Astrocyte (in vitro differentiated cells and primary cell): ENCODE results near the gene HSPG2. TPM values are rescaled to one million over a fixed set of nuclear protein-coding genes. Genes with fewer than 3 reads are reported as not detected.

Experiments used
- DNase-seq: peaks from one replicate; pipeline ENCODE4 v3.0.0-alpha.2; 2010; ENCODE audit warnings: low read depth
- FAIRE-seq: peaks from 2 replicates; lab custom pipeline; 2011; peaks lifted over from hg19 to GRCh38; lab: Jason Lieb, UNC
- H2AFZ ChIP-seq: 2 replicates; pipeline ENCODE4 v1.6.0; 2012; ENCODE audit warnings: low read depth, low read length, inconsistent platforms
- H3K27ac ChIP-seq: 2 replicates; pipeline ENCODE4 v1.5.1; 2011; ENCODE audit warnings: low read depth, low read length, inconsistent platforms
- H3K27me3 ChIP-seq: 2 replicates; pipeline ENCODE4 v1.6.0; 2011; ENCODE audit warnings: low read length, inconsistent platforms; ENCODE audit not compliant: insufficient read depth
- H3K36me3 ChIP-seq: 2 replicates; pipeline ENCODE4 v1.5.1; 2011; ENCODE audit warnings: low read length, inconsistent platforms; ENCODE audit not compliant: insufficient read depth
- H3K4me1 ChIP-seq: 2 replicates; pipeline ENCODE4 v1.5.1; 2011; ENCODE audit warnings: low read length, inconsistent platforms; ENCODE audit not compliant: insufficient read depth
- H3K4me2 ChIP-seq: 2 replicates; pipeline ENCODE4 v1.6.0; 2012; ENCODE audit warnings: low read length, inconsistent platforms
- H3K4me3 ChIP-seq: 2 replicates; pipeline ENCODE4 v1.5.1; 2011; ENCODE audit warnings: low read depth, mild to moderate bottlenecking, low read length, inconsistent platforms; ENCODE audit not compliant: insufficient read depth
- H3K79me2 ChIP-seq: 2 replicates; pipeline ENCODE4 v1.6.0; 2012; ENCODE audit warnings: mild to moderate bottlenecking, low read length, inconsistent platforms; ENCODE audit not compliant: insufficient read depth
- H3K9ac ChIP-seq: 2 replicates; pipeline ENCODE4 v1.6.0; 2012; ENCODE audit warnings: mild to moderate bottlenecking, low read length, inconsistent platforms
- H3K9me3 ChIP-seq: 2 replicates; pipeline ENCODE4 v1.5.1; 2012; ENCODE audit warnings: low read depth, mild to moderate bottlenecking, low read length, inconsistent platforms; ENCODE audit not compliant: insufficient read depth
- H4K20me1 ChIP-seq: 2 replicates; pipeline ENCODE4 v1.6.0; 2012; ENCODE audit warnings: low read length, inconsistent platforms; ENCODE audit not compliant: insufficient read depth
- H3K27ac Mint-ChIP-seq: one replicate; pipeline ENCODE4 v1.8.0; 2021; ENCODE audit warnings: mild to moderate bottlenecking, mixed read lengths; ENCODE audit not compliant: unreplicated experiment
- H3K27me3 Mint-ChIP-seq: one replicate; pipeline ENCODE4 v1.8.0; 2021; ENCODE audit warnings: low read depth, mixed read lengths; ENCODE audit not compliant: unreplicated experiment
- H3K36me3 Mint-ChIP-seq: one replicate; pipeline ENCODE4 v1.8.0; 2021; ENCODE audit warnings: low read depth, mixed read lengths; ENCODE audit not compliant: unreplicated experiment
- H3K4me1 Mint-ChIP-seq: one replicate; pipeline ENCODE4 v1.8.0; 2021; ENCODE audit warnings: low read depth, mixed read lengths; ENCODE audit not compliant: unreplicated experiment
- H3K4me3 Mint-ChIP-seq: one replicate; pipeline ENCODE4 v1.8.0; 2021; ENCODE audit warnings: mild to moderate bottlenecking, moderate library complexity, mixed read lengths; ENCODE audit not compliant: unreplicated experiment
- H3K9me3 Mint-ChIP-seq: one replicate; pipeline ENCODE4 v1.8.0; 2021; ENCODE audit warnings: mild to moderate bottlenecking, mixed read lengths; ENCODE audit not compliant: unreplicated experiment
- CTCF ChIP-seq: IDR thresholded peaks from 2 replicates; pipeline ENCODE4 v1.5.1; 2011; ENCODE audit warnings: low read depth, mild to moderate bottlenecking, inconsistent platforms, low read length, moderate library complexity; ENCODE audit not compliant: insufficient read depth
- EZH2 ChIP-seq: IDR thresholded peaks from 2 replicates; pipeline ENCODE4 v1.6.1; 2012; ENCODE audit warnings: mild to moderate bottlenecking, low read length, inconsistent platforms; ENCODE audit not compliant: insufficient read depth
- total RNA-seq: library from RNA; stranded (reverse); gene quantifications from 2 replicates; pipeline ENCODE4 v1.2.1, GENCODE V29; 2021

The HSPG2 gene
- total RNA-seq, 1 donor from 2014 or later: 249 TPM

GRCh38 chr1:21836010-21836409 lies 101.1 kb downstream of the HSPG2 start:
- H3K4me1 Mint-ChIP-seq: no peaks in the 10 kb centered on the region
- no peaks in the 10 kb centered on the region for H3K27me3 Mint-ChIP-seq
- H4K20me1 ChIP-seq: no peaks in the 10 kb centered on the region
- no peak overlapping the region for H3K4me3 Mint-ChIP-seq
- TF ChIP-seq CTCF: no peak
- H3K27me3 ChIP-seq: no peaks in the 10 kb centered on the region
- DNase-seq (no peak), FAIRE-seq (no peak)
- H3K79me2 ChIP-seq: no peaks in the 10 kb centered on the region
- peaks cover 6% of the 10 kb centered on the region for H3K9me3 Mint-ChIP-seq
- peaks cover 30% of the 10 kb centered on the region for H3K36me3 ChIP-seq
- H3K4me2 ChIP-seq: no peak overlapping the region
- H3K27ac ChIP-seq: no peak overlapping the region
- no peak overlapping the region for H3K4me3 ChIP-seq
- peaks cover 47% of the 10 kb centered on the region for H3K36me3 Mint-ChIP-seq
- peaks cover 5% of the 10 kb centered on the region for H3K9me3 ChIP-seq
- H3K27ac Mint-ChIP-seq: no peak overlapping the region
- H2AFZ ChIP-seq: no peak overlapping the region
- H3K9ac ChIP-seq: no peak overlapping the region
- H3K4me1 ChIP-seq: no peaks in the 10 kb centered on the region

GRCh38 chr1:21834666-21835065 lies 102.4 kb downstream of the HSPG2 start:
- Mint-ChIP-seq H3K4me3 (no peak overlapping the region), H3K27me3 (no peaks in the 10 kb centered on the region), H3K9me3 (peaks cover 6% of the 10 kb centered on the region), H3K36me3 (peaks cover 44% of the 10 kb centered on the region), H3K4me1 (no peaks in the 10 kb centered on the region), H3K27ac (no peak overlapping the region)
- TF ChIP-seq CTCF (no peak), EZH2 (no peak)
- DNase-seq: no peak
- Histone ChIP-seq H2AFZ (no peak overlapping the region), H3K4me1 (no peaks in the 10 kb centered on the region), H3K9me3 (peaks cover 5% of the 10 kb centered on the region), H3K27me3 (no peaks in the 10 kb centered on the region), H3K4me2 (no peak overlapping the region), H3K27ac (no peak overlapping the region), H3K4me3 (no peak overlapping the region), H3K36me3 (peaks cover 30% of the 10 kb centered on the region), H3K9ac (no peak overlapping the region), H3K79me2 (no peaks in the 10 kb centered on the region), H4K20me1 (no peaks in the 10 kb centered on the region)
- FAIRE-seq: no peak

GRCh38 chr1:21834094-21834493 lies 103.0 kb downstream of the HSPG2 start:
- H2AFZ ChIP-seq: no peak overlapping the region
- H3K4me1 ChIP-seq: no peaks in the 10 kb centered on the region
- no peaks in the 10 kb centered on the region for H3K4me1 Mint-ChIP-seq
- H3K36me3 Mint-ChIP-seq: peaks cover 44% of the 10 kb centered on the region
- peaks cover 5% of the 10 kb centered on the region for H3K9me3 ChIP-seq
- H3K9ac ChIP-seq: no peak overlapping the region
- no peak overlapping the region for H3K4me2 ChIP-seq
- H3K36me3 ChIP-seq: peaks cover 30% of the 10 kb centered on the region
- no peak overlapping the region for H3K4me3 ChIP-seq
- no peak overlapping the region for H3K27ac Mint-ChIP-seq
- TF ChIP-seq CTCF: no peak
- TF ChIP-seq EZH2: no peak
- no peaks in the 10 kb centered on the region for H4K20me1 ChIP-seq
- H3K4me3 Mint-ChIP-seq: no peak overlapping the region
- H3K27me3 ChIP-seq: no peaks in the 10 kb centered on the region
- no peaks in the 10 kb centered on the region for H3K27me3 Mint-ChIP-seq
- no peak for FAIRE-seq
- no peaks in the 10 kb centered on the region for H3K79me2 ChIP-seq
- no peak for DNase-seq
- H3K27ac ChIP-seq: no peak overlapping the region
- peaks cover 6% of the 10 kb centered on the region for H3K9me3 Mint-ChIP-seq
